Measurements from ENCODE around the gene KCNQ5. TPM values are rescaled to one million over a fixed set of nuclear protein-coding genes. Genes with fewer than 3 reads are reported as not detected.

KCNQ5 gene
- total RNA-seq, 2 donors from 2014 or later = 0.67 TPM; not detected in 1

DNA sequence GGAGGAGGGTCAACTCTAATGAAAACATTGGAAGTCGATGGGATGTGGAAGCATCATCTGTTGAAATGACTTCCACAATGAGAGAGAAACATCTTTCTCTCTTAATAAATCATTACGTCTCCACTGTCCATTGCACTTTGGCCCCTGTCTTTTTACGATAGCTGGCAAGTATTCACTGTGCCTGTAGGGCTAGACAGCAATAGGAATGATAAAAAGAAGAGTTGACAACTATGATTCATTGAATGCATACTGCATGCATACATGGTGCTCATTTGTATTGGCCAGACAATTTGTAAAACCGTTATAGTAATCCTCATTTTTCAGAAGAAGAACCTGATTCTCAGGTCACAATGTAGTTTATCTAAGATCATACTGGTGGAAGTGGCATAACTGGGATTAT, 220.3 kb downstream of the KCNQ5 start:
- Histone ChIP-seq H3K4me1 (no peaks in the 10 kb centered on the region), H3K27me3 (no peaks in the 10 kb centered on the region), H3K27ac (no peak overlapping the region), H3K4me3 (no peak overlapping the region), H3K9me3 (no peaks in the 10 kb centered on the region), H3K36me3 (no peaks in the 10 kb centered on the region)
- TF ChIP-seq, protein P1, sequence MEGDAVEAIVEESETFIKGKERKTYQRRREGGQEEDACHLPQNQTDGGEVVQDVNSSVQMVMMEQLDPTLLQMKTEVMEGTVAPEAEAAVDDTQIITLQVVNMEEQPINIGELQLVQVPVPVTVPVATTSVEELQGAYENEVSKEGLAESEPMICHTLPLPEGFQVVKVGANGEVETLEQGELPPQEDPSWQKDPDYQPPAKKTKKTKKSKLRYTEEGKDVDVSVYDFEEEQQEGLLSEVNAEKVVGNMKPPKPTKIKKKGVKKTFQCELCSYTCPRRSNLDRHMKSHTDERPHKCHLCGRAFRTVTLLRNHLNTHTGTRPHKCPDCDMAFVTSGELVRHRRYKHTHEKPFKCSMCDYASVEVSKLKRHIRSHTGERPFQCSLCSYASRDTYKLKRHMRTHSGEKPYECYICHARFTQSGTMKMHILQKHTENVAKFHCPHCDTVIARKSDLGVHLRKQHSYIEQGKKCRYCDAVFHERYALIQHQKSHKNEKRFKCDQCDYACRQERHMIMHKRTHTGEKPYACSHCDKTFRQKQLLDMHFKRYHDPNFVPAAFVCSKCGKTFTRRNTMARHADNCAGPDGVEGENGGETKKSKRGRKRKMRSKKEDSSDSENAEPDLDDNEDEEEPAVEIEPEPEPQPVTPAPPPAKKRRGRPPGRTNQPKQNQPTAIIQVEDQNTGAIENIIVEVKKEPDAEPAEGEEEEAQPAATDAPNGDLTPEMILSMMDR (IDR thresholded peaks at IDR 0.05) = no peak
- no peak for DNase-seq (ENCODE audit: low spot score)

DNA sequence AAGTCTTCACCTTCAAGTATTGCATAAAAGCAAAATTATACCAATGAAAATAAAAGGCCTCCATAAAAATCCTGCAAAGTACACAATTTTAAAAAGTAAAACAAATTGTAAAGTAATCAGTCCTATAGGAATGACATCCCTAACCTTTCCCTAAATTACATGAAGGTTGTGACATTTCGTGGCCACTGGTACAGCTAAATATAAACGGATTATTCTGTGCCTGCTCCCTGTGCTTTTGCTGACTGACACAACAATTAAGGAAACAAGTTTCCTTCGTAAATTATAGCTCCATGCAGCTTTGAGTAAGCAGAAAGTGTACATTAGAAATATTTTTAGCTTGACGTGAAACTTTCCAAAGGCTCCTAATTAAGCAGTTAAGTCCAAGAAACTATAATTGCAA, 222.8 kb downstream of the KCNQ5 start:
- Histone ChIP-seq H3K4me1 (no peaks in the 10 kb centered on the region), H3K9me3 (no peaks in the 10 kb centered on the region), H3K36me3 (no peaks in the 10 kb centered on the region), H3K27me3 (no peaks in the 10 kb centered on the region), H3K27ac (no peak overlapping the region), H3K4me3 (no peak overlapping the region)
- TF ChIP-seq, protein P1 (IDR thresholded peaks at IDR 0.05) = no peak
- no peak for DNase-seq (ENCODE audit: low spot score)

DNA sequence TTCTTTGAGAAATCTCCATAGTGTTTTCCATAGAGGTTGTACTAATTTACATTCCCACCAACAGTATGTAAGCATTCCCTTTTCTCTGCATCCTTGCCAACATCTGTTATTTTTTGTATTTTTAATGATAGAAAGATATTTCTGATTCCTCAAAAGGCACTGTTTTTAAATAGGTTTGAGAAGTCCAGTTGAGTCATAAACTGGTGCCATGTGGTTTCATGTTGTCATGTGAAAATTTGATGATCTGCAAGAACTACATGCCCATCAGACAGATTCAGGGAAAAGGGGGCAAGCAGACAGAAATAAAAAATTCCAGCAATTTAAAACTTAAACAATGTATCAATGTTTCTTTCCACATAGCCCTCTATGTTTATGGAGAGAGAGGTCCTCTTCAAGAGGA, 227.5 kb downstream of the KCNQ5 start:
- Histone ChIP-seq H3K4me3 (no peak overlapping the region), H3K9me3 (no peaks in the 10 kb centered on the region), H3K4me1 (no peaks in the 10 kb centered on the region), H3K27me3 (no peaks in the 10 kb centered on the region), H3K27ac (no peak overlapping the region), H3K36me3 (no peaks in the 10 kb centered on the region)
- TF ChIP-seq, protein P1 (IDR thresholded peaks at IDR 0.05) = no peak
- no peak for DNase-seq (ENCODE audit: low spot score)

DNA sequence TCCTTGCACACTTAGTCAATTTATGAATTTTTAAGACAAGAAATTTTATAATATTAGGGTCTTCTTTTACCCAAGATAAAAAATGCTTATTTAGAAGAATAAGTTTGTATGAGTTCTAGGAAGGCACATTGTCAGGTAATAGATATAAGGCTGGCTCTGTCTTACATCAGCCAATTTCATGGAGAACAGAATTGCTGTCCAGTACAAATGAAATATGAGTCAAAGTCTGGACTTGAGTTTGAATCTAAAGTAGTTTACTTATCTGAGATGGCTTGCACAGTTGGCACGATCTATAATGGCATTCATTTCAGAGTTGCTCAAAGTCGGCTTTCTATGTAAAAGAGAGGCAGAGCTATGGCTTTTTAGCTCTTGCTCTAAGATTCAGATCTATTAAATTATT, 228.2 kb downstream of the KCNQ5 start:
- H3K36me3 ChIP-seq = no peaks in the 10 kb centered on the region
- H3K4me3 ChIP-seq = no peak overlapping the region
- H3K9me3 ChIP-seq = no peaks in the 10 kb centered on the region
- TF ChIP-seq, protein P1 (IDR thresholded peaks at IDR 0.05) = no peak
- H3K27ac ChIP-seq = no peak overlapping the region
- no peak for DNase-seq (ENCODE audit: low spot score)
- no peaks in the 10 kb centered on the region for H3K27me3 ChIP-seq
- no peaks in the 10 kb centered on the region for H3K4me1 ChIP-seq

DNA sequence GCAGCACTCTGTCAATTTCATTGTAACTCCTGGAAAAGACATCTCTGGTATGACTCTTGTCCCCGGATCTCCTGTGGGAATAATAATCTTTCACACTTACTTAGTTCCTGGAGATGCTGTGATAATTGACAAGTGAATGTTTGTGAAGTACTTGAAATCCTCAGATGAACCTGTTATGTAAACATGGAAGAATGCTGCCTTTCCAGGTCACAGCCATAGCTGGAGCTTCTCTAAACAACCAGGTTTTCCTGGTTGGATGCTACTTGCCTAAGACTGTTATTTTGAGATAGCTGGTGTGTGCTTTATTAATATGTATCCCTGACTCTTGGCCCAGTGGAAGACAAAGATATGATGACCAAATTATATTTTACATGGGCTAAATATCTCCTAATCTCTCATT, 228.6 kb downstream of the KCNQ5 start:
- TF ChIP-seq, protein P1 (IDR thresholded peaks at IDR 0.05) = no peak
- Histone ChIP-seq H3K27me3 (no peaks in the 10 kb centered on the region), H3K36me3 (no peaks in the 10 kb centered on the region), H3K9me3 (no peaks in the 10 kb centered on the region), H3K4me1 (no peaks in the 10 kb centered on the region), H3K27ac (no peak overlapping the region), H3K4me3 (no peak overlapping the region)
- DNase-seq (ENCODE audit: low spot score) = no peak

DNA sequence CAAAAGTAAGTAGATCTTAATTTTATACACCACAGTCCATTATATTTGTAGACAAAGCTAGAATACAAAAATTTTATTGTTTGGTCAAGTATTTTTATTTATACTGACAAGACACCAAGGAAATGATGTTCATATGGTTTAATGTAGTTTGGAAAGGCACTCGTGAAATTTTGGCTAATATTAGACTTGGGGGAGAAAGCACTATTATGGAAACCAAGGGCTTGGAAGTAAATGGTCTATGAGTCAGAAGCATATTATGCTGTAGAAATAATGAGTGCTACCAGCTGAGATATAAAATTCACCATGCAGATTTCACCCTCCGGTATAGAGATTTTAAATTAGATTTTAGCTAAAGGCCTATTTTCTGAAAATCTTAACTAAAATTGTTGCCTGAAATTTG, 233.6 kb downstream of the KCNQ5 start:
- H3K4me1 ChIP-seq = no peaks in the 10 kb centered on the region
- H3K4me3 ChIP-seq = no peak overlapping the region
- TF ChIP-seq, protein P1 (IDR thresholded peaks at IDR 0.05) = no peak
- no peak for DNase-seq (ENCODE audit: low spot score)
- no peaks in the 10 kb centered on the region for H3K27me3 ChIP-seq
- H3K27ac ChIP-seq = no peak overlapping the region
- H3K36me3 ChIP-seq = no peaks in the 10 kb centered on the region
- H3K9me3 ChIP-seq = no peaks in the 10 kb centered on the region
